ENCODE measurements around the gene DNAJC1.

DNA sequence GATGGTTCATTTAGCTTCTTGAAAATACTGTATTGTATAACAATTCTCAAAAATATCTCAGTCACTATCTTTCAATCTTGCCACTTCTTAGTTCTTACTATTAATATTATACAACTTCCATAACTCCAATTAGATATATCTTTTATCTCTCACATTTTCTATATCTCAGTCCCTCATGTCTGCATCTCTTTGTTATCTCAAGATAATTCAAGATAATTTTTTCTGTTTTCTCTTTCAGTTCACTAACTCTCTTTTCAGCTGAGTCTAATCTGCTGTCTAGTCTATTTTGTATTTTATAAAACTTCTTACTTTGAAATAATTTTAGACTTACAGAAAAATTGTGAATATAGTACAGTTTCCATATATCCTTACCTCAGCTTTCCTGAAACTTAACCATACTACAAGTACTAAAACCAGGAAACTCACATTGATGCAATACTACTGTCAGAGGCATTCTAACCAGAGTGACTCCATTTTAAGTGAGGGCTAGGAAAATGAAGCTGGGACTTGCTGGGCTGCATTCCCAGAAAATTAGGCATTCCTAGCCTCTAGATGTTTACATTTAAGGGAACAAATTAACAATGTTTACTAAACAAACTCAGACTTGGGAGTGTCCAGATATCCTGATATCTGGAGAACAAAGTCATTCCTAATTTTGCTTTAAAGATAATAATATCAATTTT, 38.4 kb downstream of the DNAJC1 start:
- TF ChIP-seq POLR2A (IDR thresholded peaks at IDR 0.05; ENCODE audit: low read depth, low read length) (no peak), POLR2AphosphoS5 (IDR thresholded peaks at IDR 0.05; ENCODE audit: low read depth, low read length) (no peak), TAF1 (IDR thresholded peaks at IDR 0.05; ENCODE audit: borderline replicate concordance, low read depth, low read length) (no peak)

Measured in GM12892 (cell line).